Endodermal cell (in vitro differentiated cells): ENCODE results near the gene GRIK4. TPM values are rescaled to one million over a fixed set of nuclear protein-coding genes. Genes with fewer than 3 reads are reported as not detected.

Source experiments
- DNase-seq: peaks from one replicate; pipeline ENCODE4 v3.0.0-alpha.2; 2017
- H3K27ac ChIP-seq: 2 replicates; pipeline ENCODE4 v1.5.1; 2013; ENCODE audit warnings: mild to moderate bottlenecking, low read depth, low read length, moderate library complexity
- H3K27me3 ChIP-seq: 2 replicates; pipeline ENCODE4 v1.6.1; 2013; ENCODE audit warnings: mild to moderate bottlenecking, low read length, moderate library complexity; ENCODE audit not compliant: insufficient read depth, control insufficient read depth, poor library complexity, severe bottlenecking
- H3K36me3 ChIP-seq: 2 replicates; pipeline ENCODE4 v1.7.0; 2013; ENCODE audit warnings: mild to moderate bottlenecking, low read length, moderate library complexity; ENCODE audit not compliant: control insufficient read depth, insufficient read depth
- H3K4me1 ChIP-seq: one replicate; pipeline ENCODE4 v1.7.0; 2013; ENCODE audit warnings: low read length; ENCODE audit not compliant: control insufficient read depth, insufficient read depth
- H3K4me3 ChIP-seq: 2 replicates; pipeline ENCODE4 v1.5.1; 2013; ENCODE audit warnings: mild to moderate bottlenecking, low read length, moderate library complexity
- H3K9ac ChIP-seq: 2 replicates; pipeline ENCODE4 v1.6.1; 2013; ENCODE audit warnings: mild to moderate bottlenecking, low read length, moderate library complexity; ENCODE audit not compliant: poor library complexity, severe bottlenecking; ENCODE audit errors: extremely low read depth
- H3K9me3 ChIP-seq: 2 replicates; pipeline ENCODE4 v1.6.1; 2013; ENCODE audit warnings: mild to moderate bottlenecking, low read length, moderate library complexity; ENCODE audit not compliant: control insufficient read depth
- H3K27ac Mint-ChIP-seq: 2 replicates; pipeline ENCODE4 v1.8.0; 2020; ENCODE audit warnings: mixed read lengths
- H3K27me3 Mint-ChIP-seq: 2 replicates; pipeline ENCODE4 v1.8.0; 2021; ENCODE audit warnings: mild to moderate bottlenecking, mixed read lengths; ENCODE audit not compliant: insufficient read depth
- H3K36me3 Mint-ChIP-seq: 2 replicates; pipeline ENCODE4 v1.8.0; 2020; ENCODE audit warnings: low read depth, mixed read lengths
- H3K4me1 Mint-ChIP-seq: 2 replicates; pipeline ENCODE4 v1.8.0; 2020; ENCODE audit warnings: mixed read lengths
- H3K4me3 Mint-ChIP-seq: 2 replicates; pipeline ENCODE4 v1.8.0; 2020; ENCODE audit warnings: mild to moderate bottlenecking, moderate library complexity, mixed read lengths
- H3K9me3 Mint-ChIP-seq: 2 replicates; pipeline ENCODE4 v1.8.0; 2020; ENCODE audit warnings: mild to moderate bottlenecking, mixed read lengths
- CTCF ChIP-seq: fragments of 200-600 bp; sonication (generic); conservative IDR thresholded peaks from 2 replicates; pipeline ENCODE4 v1.5.0; 2021; ENCODE audit warnings: antibody characterized with exemption, mild to moderate bottlenecking
- WGBS, 2 experiments: methylation state at CpG; one replicate each; pipeline versions ENCODE4 v1.1.5 to v1.1.7; 2013; ENCODE audit warnings: missing lambda C conversion rate in 2 of 2, mixed read lengths in 1 of 2; ENCODE audit not compliant: insufficient coverage in 1 of 2, insufficient read length in 1 of 2; 5-methylcytosine and 5-hydroxymethylcytosine counted together
- total RNA-seq, 2 donors: library from RNA; stranded (reverse); fragmentation: NEBNext Ultra II Directional in 1 of 2; extraction: Animal tissue kit (Norgen Biotek cat#: 25700) in 1 of 2; gene quantifications; 2 replicates in 1 of 2; 3 replicates in 1 of 2; pipeline ENCODE4 v1.2.1, GENCODE V29; 2021

The GRIK4 gene
- total RNA-seq, 2 donors from 2014 or later = 1.7 to 3.5 TPM

GRCh38 chr11:120563703-120564572 lies 52.4 kb downstream of the GRIK4 start:
- Mint-ChIP-seq H3K27me3 (peaks cover 49% of the 10 kb centered on the region), H3K9me3 (no peaks in the 10 kb centered on the region), H3K4me3 (peak overlapping the region; percentile 51), H3K36me3 (no peaks in the 10 kb centered on the region), H3K4me1 (peaks cover 33% of the 10 kb centered on the region), H3K27ac (peak overlapping the region; percentile 56)
- Histone ChIP-seq H3K9ac (peak overlapping the region; percentile 34), H3K4me1 (peaks cover 16% of the 10 kb centered on the region), H3K36me3 (no peaks in the 10 kb centered on the region), H3K27me3 (peaks cover 19% of the 10 kb centered on the region), H3K4me3 (peak overlapping the region; percentile 62), H3K27ac (peak overlapping the region; percentile 90), H3K9me3 (no peaks in the 10 kb centered on the region)
- 10 to 11% methylated on average over 17 to 53 of the region's 53 CpGs for WGBS, 2 experiments
- peak; percentile 86 for DNase-seq
- no peak for TF ChIP-seq CTCF

GRCh38 chr11:120564573-120565311 lies 53.2 kb downstream of the GRIK4 start:
- Mint-ChIP-seq H3K9me3 (no peaks in the 10 kb centered on the region), H3K36me3 (no peaks in the 10 kb centered on the region), H3K27ac (no peak overlapping the region), H3K4me1 (peaks cover 33% of the 10 kb centered on the region), H3K27me3 (peaks cover 53% of the 10 kb centered on the region), H3K4me3 (peak overlapping the region; percentile 51)
- Histone ChIP-seq H3K4me1 (peaks cover 16% of the 10 kb centered on the region), H3K36me3 (no peaks in the 10 kb centered on the region), H3K27ac (peak overlapping the region; percentile 90), H3K9ac (peak overlapping the region; percentile 34), H3K4me3 (peak overlapping the region; percentile 72), H3K9me3 (no peaks in the 10 kb centered on the region), H3K27me3 (peaks cover 19% of the 10 kb centered on the region)
- WGBS, 2 experiments = 0 to 4% methylated on average over 3 to 70 of the region's 75 CpGs
- DNase-seq = peak; percentile 80
- TF ChIP-seq CTCF = peak; percentile 20

GRCh38 chr11:120565466-120566155 lies 54.1 kb downstream of the GRIK4 start:
- H3K4me1 Mint-ChIP-seq = peaks cover 33% of the 10 kb centered on the region
- Histone ChIP-seq H3K4me1 (peaks cover 16% of the 10 kb centered on the region), H3K27ac (peak overlapping the region; percentile 48), H3K27me3 (peaks cover 19% of the 10 kb centered on the region), H3K4me3 (peak overlapping the region; percentile 72), H3K36me3 (no peaks in the 10 kb centered on the region), H3K9ac (no peak overlapping the region), H3K9me3 (no peaks in the 10 kb centered on the region)
- H3K9me3 Mint-ChIP-seq = no peaks in the 10 kb centered on the region
- 52 to 65% methylated on average over 10 to 14 of the region's 14 CpGs for WGBS, 2 experiments
- H3K36me3 Mint-ChIP-seq = no peaks in the 10 kb centered on the region
- no peak overlapping the region for H3K27ac Mint-ChIP-seq
- H3K4me3 Mint-ChIP-seq = peak overlapping the region; percentile 51
- TF ChIP-seq CTCF = no peak
- peaks cover 50% of the 10 kb centered on the region for H3K27me3 Mint-ChIP-seq
- DNase-seq = peak; percentile 53
